Body of pancreas (tissue), 4 donors: ENCODE results near the gene SLC10A7. TPM values are rescaled to one million over a fixed set of nuclear protein-coding genes. Genes with fewer than 3 reads are reported as not detected.

Experiments
- ATAC-seq: fragments of 150-250 bp; one replicate; pipeline ENCODE4 v1.9.1; 2016
- DNase-seq, 4 donors: peaks; one replicate each; pipeline ENCODE4 v3.0.0-alpha.2; 2019
- H3K27ac ChIP-seq, 4 donors: fragments of 200-600 bp; sonication (generic); 1 replicate in 3 of 4; 2 replicates in 1 of 4; pipeline versions ENCODE4 v1.5.1 to v1.6.1; 2016 to 2019; ENCODE audit warnings: mild to moderate bottlenecking in 1 of 4, mixed read lengths in 1 of 4, moderate library complexity in 1 of 4
- H3K27me3 ChIP-seq, 2 donors: fragments of 200-600 bp; sonication (generic); one replicate each; pipeline ENCODE4 v1.6.0; 2016; ENCODE audit warnings: mild to moderate bottlenecking in 1 of 2
- H3K36me3 ChIP-seq, 2 donors: fragments of 200-600 bp; sonication (generic); replicated peaks in 1 of 2; 2 replicates each; pipeline ENCODE4 v1.5.1; 2016; ENCODE audit warnings: low read depth in 2 of 2; ENCODE audit not compliant: insufficient read depth in 1 of 2
- H3K4me1 ChIP-seq: fragments of 200-600 bp; sonication (generic); one replicate; pipeline ENCODE4 v1.6.0; 2016
- H3K4me3 ChIP-seq, 2 donors: fragments of 200-600 bp; sonication (generic); 1 replicate in 1 of 2; 2 replicates in 1 of 2; pipeline ENCODE4 v1.5.1; 2016 to 2019
- H3K9me3 ChIP-seq, 3 donors: fragments of 200-600 bp; sonication (generic); 1 replicate in 2 of 3; 2 replicates in 1 of 3; pipeline ENCODE4 v1.5.1; 2016
- CTCF ChIP-seq, 7 experiments: fragments of 450-650 bp in 4 of 7; fragments of 200-600 bp in 3 of 7; sonication (generic) in 3 of 7; IDR thresholded peaks; one replicate each; pipeline ENCODE4 v1.5.1; 2016 to 2019; ENCODE audit warnings: antibody characterized with exemption in 7 of 7
- POLR2A ChIP-seq, 3 donors: fragments of 450-650 bp; IDR thresholded peaks; one replicate each; pipeline ENCODE4 v1.6.1; 2016; ENCODE audit warnings: antibody characterized with exemption in 3 of 3, mild to moderate bottlenecking in 2 of 3
- WGBS, 2 donors: methylation state at CpG; one replicate each; pipeline ENCODE4 v1.1.5; 2017; 5-methylcytosine and 5-hydroxymethylcytosine counted together
- intact Hi-C: fragments of 100-400 bp; cut with DNase I; formaldehyde crosslinking; loops from one replicate; pipeline ENCODE4 v1.15.1; 2023
- total RNA-seq, 2 donors: library from RNA; depleted of rRNA; stranded (reverse); fragments of >200 nt; gene quantifications; one replicate each; pipeline ENCODE4 v1.1.0, GENCODE V29; 2016

The SLC10A7 gene
- total RNA-seq, 2 donors from 2014 or later: 10.4 to 13.5 TPM

- TF ChIP-seq CTCF (IDR thresholded peaks at IDR 0.05) (no peak), POLR2A (IDR thresholded peaks at IDR 0.05) (no peak)
- H3K4me1 ChIP-seq: no peaks in the 10 kb centered on the region
- no peaks in the 10 kb centered on the region for H3K36me3 ChIP-seq
- no peak overlapping the region for H3K27ac ChIP-seq
- H3K4me3 ChIP-seq: no peak overlapping the region
- no peaks in the 10 kb centered on the region for H3K27me3 ChIP-seq
- DNase-seq (no peak), ATAC-seq (no peak)
- intact Hi-C loops: no loop called here
- no peaks in the 10 kb centered on the region for H3K9me3 ChIP-seq
These were observed 51.1 kb downstream of the SLC10A7 start for GRCh38 chr4:146470604-146471003.

- intact Hi-C loops: no loop called here
- H3K27me3 ChIP-seq: no peaks in the 10 kb centered on the region
- no peak overlapping the region for H3K4me3 ChIP-seq
- WGBS, 2 donors: 88 to 100% methylated on average over 1 of the region's 1 CpG
- ATAC-seq (no peak), DNase-seq (no peak)
- TF ChIP-seq POLR2A (IDR thresholded peaks at IDR 0.05): no peak
- TF ChIP-seq CTCF (IDR thresholded peaks at IDR 0.05): no peak
- no peak overlapping the region for H3K27ac ChIP-seq
- no peaks in the 10 kb centered on the region for H3K36me3 ChIP-seq
- no peaks in the 10 kb centered on the region for H3K9me3 ChIP-seq
- no peaks in the 10 kb centered on the region for H3K4me1 ChIP-seq
These were observed 52.7 kb downstream of the SLC10A7 start for GRCh38 chr4:146469022-146469421.

- DNase-seq: no peak
- H3K4me1 ChIP-seq: no peaks in the 10 kb centered on the region
- H3K9me3 ChIP-seq: no peaks in the 10 kb centered on the region
- intact Hi-C loops: no loop called here
- 86 to 92% methylated on average over 1 of the region's 1 CpG for WGBS, 2 donors
- no peak overlapping the region for H3K4me3 ChIP-seq
- TF ChIP-seq POLR2A (IDR thresholded peaks at IDR 0.05): no peak
- no peak for TF ChIP-seq CTCF (IDR thresholded peaks at IDR 0.05)
- H3K27me3 ChIP-seq: no peaks in the 10 kb centered on the region
- ATAC-seq: no peak
- no peak overlapping the region for H3K27ac ChIP-seq
- no peaks in the 10 kb centered on the region for H3K36me3 ChIP-seq
These were observed 56.1 kb downstream of the SLC10A7 start for GRCh38 chr4:146465628-146466027.

DNA sequence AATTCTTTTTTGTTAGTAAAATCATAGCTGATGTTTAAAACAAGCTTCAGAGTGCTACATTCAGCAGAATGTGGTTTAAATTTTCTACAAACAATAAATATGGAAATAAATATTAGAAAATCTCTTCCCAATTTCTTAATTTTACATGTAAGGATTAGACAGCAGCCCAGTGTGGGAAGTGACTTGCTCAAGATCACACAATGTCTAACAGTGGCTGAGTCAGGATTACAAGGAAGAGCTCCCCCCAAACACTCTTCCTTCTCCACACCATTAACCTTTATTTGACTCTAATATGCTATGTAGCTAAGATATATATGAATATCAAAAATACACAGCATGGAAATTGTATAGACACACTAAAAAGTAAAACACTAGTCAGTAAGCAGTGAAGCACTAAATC, 59.5 kb downstream of the SLC10A7 start:
- H3K27me3 ChIP-seq: no peaks in the 10 kb centered on the region
- H3K4me1 ChIP-seq: no peaks in the 10 kb centered on the region
- H3K27ac ChIP-seq: no peak overlapping the region
- no peak for TF ChIP-seq CTCF (IDR thresholded peaks at IDR 0.05)
- TF ChIP-seq POLR2A (IDR thresholded peaks at IDR 0.05): no peak
- no peak overlapping the region for H3K4me3 ChIP-seq
- intact Hi-C loops: no loop called here
- no peak for DNase-seq
- no peaks in the 10 kb centered on the region for H3K36me3 ChIP-seq
- no peaks in the 10 kb centered on the region for H3K9me3 ChIP-seq
- no peak for ATAC-seq

DNA sequence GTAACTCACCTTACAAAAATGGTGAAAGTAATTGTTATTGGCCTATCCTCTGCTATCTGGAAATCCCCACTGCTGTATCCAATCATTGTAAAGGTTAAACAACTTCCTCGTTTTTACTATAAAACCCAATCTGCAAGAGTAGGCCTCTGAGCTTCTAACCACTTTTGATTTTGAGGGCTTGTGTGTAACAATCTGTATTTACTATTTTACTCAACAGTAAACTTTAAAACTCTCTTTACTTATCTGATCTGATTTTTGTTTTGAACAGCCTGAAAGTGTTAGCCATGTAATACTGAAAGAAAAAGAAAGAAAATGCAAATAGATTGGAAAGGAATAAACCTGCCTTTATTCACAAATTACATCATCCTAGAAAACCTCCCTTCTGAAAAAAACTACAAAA, 63.1 kb downstream of the SLC10A7 start:
- H3K36me3 ChIP-seq: no peaks in the 10 kb centered on the region
- H3K4me3 ChIP-seq: no peak overlapping the region
- H3K27me3 ChIP-seq: no peaks in the 10 kb centered on the region
- TF ChIP-seq POLR2A (IDR thresholded peaks at IDR 0.05) (no peak), CTCF (IDR thresholded peaks at IDR 0.05) (no peak)
- no peak for DNase-seq
- 67 to 68% methylated on average over 1 of the region's 1 CpG for WGBS, 2 donors
- intact Hi-C loops: no loop called here
- H3K9me3 ChIP-seq: no peaks in the 10 kb centered on the region
- no peaks in the 10 kb centered on the region for H3K4me1 ChIP-seq
- no peak for ATAC-seq
- H3K27ac ChIP-seq: no peak overlapping the region
